Measurements from ENCODE around the gene AASDH.

DNA sequence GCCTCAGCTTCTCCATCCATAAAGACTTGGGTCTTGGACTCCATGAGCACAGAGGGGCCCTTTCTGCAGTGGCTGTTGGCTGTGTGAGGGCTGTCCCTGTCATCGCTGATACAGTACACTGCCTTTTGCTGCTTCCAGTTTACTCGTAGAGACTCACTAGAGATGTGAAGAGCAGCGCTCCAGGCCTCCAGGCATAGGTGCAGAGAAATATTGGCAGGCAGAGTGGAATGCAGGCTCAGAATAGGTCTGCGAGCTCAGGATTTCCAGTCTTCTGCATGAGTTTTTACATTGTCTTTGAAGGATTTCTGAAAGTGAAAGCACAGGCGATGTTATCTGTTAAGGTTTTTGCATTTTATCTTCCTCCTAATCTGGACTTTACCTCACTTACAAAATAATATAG lies 97.4 kb downstream of the AASDH start:
- TF ChIP-seq, protein P1, sequence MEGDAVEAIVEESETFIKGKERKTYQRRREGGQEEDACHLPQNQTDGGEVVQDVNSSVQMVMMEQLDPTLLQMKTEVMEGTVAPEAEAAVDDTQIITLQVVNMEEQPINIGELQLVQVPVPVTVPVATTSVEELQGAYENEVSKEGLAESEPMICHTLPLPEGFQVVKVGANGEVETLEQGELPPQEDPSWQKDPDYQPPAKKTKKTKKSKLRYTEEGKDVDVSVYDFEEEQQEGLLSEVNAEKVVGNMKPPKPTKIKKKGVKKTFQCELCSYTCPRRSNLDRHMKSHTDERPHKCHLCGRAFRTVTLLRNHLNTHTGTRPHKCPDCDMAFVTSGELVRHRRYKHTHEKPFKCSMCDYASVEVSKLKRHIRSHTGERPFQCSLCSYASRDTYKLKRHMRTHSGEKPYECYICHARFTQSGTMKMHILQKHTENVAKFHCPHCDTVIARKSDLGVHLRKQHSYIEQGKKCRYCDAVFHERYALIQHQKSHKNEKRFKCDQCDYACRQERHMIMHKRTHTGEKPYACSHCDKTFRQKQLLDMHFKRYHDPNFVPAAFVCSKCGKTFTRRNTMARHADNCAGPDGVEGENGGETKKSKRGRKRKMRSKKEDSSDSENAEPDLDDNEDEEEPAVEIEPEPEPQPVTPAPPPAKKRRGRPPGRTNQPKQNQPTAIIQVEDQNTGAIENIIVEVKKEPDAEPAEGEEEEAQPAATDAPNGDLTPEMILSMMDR (IDR thresholded peaks at IDR 0.05), result no peak
- no peak for TF ChIP-seq POLR2A (IDR thresholded peaks at IDR 0.05)

Data from prostate gland (tissue), 2 donors.